Coronary artery (tissue), 2 donors: ENCODE measurements around the gene PRR14.

Source experiments
- DNase-seq: peaks from one replicate; pipeline ENCODE4 v3.0.0-alpha.2; 2017; ENCODE audit warnings: low spot score
- H3K27ac ChIP-seq, 2 donors: fragments of 200-600 bp; sonication (generic); one replicate each; pipeline ENCODE4 v1.5.1; 2016 to 2019
- H3K4me3 ChIP-seq: fragments of 200-600 bp; sonication (generic); 2 replicates; pipeline ENCODE4 v1.5.1; 2016; ENCODE audit warnings: mild to moderate bottlenecking, moderate library complexity
- TF ChIP-seq, protein P1 (sequence below): fragments of 200-600 bp; sonication (generic); IDR thresholded peaks from one replicate; pipeline ENCODE4 v1.5.1; 2019; ENCODE audit warnings: antibody characterized with exemption

The PRR14 gene

DNA sequence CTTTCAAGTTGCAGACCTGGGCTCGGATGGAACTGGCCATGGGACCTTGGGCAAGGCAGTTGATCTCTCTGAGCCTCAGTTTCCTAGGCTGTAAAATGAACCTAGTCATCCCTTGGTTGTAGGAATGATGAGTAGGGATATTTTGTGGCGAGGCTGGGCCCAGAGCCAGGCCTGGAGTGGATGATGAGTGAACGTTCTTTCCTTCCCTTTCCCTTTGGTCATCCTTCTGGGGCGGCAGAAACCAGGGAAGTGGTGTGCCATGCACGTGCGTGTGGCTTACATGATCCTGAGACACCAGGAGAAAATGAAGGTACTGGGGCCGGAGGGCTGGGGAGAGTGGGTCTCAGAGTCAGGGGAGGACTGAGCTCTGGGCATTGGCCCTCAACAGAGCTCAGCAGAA lies 15.9 kb downstream of the PRR14 start:
- no peak for DNase-seq
- TF ChIP-seq, protein P1, sequence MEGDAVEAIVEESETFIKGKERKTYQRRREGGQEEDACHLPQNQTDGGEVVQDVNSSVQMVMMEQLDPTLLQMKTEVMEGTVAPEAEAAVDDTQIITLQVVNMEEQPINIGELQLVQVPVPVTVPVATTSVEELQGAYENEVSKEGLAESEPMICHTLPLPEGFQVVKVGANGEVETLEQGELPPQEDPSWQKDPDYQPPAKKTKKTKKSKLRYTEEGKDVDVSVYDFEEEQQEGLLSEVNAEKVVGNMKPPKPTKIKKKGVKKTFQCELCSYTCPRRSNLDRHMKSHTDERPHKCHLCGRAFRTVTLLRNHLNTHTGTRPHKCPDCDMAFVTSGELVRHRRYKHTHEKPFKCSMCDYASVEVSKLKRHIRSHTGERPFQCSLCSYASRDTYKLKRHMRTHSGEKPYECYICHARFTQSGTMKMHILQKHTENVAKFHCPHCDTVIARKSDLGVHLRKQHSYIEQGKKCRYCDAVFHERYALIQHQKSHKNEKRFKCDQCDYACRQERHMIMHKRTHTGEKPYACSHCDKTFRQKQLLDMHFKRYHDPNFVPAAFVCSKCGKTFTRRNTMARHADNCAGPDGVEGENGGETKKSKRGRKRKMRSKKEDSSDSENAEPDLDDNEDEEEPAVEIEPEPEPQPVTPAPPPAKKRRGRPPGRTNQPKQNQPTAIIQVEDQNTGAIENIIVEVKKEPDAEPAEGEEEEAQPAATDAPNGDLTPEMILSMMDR, result no peak
- Histone ChIP-seq H3K4me3 (no peak overlapping the region), H3K27ac (no peak overlapping the region)

DNA sequence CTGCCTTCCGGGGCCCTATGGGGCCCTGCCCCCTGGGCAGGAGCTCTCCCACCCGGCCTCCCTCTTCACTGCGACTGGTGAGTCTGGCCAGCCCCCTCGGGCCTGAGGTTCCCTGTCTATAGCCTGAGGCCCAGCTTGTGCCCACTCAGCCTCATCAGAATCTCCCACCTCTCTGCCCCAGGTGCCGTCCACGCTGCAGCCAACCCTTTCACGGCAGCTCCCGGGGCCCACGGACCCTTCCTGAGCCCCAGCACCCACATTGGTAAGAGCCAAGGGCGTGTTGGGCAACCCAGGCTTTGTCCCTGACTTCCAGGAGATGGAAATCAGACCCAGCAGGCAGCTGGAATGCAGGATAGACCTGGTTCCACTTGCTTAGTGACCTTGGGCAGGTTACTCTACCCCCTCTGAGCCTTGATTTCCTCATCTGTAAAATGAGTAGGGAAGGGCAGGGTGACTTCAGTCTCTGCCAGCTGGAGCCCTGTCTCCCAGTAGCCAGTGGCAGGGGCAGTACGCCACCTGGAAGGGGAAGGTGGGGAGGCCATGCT lies 16.7 kb downstream of the PRR14 start:
- Histone ChIP-seq H3K4me3 (no peak overlapping the region), H3K27ac (no peak overlapping the region)
- DNase-seq, result no peak
- TF ChIP-seq, protein P1, result no peak

DNA sequence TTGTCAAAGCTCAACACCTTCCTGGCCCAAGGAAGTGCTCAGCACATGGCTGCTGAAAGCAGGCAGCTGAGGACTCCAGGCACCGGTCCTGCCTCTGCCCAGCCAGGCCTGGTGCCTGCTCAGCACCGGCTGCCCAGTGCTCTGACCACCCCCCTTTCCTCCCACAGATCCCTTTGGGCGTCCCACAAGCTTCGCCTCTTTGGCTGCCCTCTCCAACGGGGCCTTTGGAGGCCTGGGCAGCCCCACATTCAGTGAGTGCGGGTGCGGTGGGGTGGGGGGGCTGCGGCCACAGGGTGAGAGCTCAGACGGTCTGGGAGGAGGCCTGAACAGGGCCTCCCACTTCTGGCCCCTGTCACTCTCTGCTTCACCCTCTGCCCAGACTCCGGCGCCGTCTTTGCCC lies 17.6 kb downstream of the PRR14 start:
- TF ChIP-seq, protein P1, result no peak
- Histone ChIP-seq H3K4me3 (no peak overlapping the region), H3K27ac (no peak overlapping the region)
- DNase-seq, result no peak

DNA sequence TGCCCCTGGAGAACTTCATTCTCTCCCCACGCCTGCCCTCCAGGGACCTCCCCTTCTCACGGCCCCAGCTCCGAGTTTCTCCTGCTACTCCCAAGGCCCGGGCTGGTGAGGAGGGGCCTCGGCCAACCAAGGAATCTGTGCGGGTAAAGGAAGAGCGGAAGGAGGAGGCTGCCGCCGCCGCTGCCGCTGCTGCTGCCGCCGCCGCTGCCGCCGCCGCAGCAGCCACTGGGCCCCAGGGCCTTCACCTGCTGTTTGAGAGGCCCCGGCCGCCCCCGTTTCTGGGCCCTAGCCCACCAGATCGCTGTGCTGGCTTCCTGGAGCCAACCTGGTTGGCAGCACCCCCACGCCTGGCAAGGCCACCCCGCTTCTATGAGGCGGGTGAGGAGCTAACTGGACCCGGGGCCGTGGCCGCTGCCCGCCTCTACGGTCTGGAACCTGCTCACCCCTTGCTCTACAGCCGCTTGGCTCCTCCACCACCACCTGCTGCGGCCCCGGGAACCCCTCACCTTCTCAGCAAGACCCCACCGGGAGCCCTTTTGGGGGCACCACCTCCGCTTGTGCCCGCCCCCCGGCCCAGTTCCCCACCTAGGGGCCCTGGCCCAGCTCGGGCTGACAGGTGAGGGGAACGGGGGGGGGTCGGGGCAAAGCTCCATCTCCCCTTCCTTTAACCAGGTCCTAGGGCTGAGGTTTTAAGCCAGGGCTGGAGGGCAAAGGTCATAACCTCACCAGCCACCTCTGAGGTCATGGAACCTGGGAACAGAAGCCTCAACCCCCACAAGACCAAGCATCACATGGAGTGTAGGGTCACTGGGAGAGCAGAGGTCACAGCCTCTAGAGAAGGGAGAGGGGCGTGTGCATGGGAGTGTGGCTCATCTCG lies 18.5 kb downstream of the PRR14 start:
- TF ChIP-seq, protein P1, result no peak
- Histone ChIP-seq H3K4me3 (no peak overlapping the region), H3K27ac (no peak overlapping the region)
- no peak for DNase-seq

DNA sequence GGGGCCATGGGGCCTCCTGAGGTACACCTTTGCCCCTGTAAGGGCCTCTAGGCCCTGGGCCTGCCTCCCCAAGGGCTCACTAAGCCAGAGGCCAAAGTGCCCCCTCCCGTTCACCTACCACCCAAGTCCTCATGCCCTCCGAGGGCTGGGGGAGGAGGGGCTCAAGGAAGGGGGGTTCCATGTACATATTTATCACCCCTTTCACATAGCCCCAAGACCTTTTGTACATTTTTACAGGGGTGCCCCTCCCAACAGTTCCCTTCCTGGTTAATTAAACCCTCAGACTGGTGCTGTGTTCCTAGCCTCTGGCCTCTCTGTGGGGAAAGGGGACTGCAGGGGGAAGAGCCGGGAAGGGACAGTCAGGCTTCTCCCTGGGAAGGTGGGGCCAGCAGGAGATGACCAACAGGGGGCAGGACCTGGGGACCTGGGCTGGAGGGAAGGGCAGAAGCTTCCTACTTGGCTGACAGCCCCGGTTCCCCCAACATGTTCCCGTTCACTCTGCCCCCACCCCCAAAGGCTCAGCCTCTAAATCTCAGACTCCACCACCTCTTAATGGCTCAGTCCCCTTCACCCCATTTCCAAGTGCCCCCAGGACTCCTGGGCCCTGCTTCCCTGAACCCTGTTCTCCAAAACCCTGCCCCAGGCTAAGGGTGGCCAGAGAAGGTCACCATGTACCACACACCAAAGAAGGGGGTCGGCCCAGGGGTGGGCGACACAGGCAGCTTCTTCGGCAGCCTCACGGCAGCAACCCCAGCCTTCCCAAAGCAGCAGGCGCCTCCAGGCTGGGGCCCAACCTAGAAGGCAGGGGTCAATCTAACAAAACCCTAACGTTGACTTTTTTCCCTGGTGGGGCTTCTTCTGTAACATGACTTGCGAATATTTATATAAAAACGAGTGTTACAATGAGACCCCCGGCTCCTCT lies 19.4 kb downstream of the PRR14 start:
- Histone ChIP-seq H3K4me3 (no peak overlapping the region), H3K27ac (no peak overlapping the region)
- DNase-seq, result no peak
- TF ChIP-seq, protein P1, result no peak

DNA sequence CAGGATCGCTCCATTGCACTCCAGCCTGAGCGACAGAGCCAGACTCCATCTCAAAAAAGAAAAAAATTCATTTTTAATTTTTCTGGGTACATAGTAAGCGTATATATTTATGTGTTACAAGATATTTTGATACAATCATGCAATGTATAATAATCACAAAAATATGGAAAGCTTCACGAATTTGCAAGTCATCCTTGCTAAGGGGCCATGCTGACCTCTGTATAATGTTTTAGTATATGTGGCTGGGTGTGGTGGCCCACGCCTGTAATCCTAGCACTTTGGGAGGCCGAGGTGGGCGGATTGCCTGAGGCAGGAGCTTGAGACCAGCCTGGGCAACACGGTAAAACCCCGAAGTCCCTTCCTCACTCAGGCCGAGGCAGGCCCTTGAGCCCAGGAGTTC lies 24.4 kb downstream of the PRR14 start:
- TF ChIP-seq, protein P1, result no peak
- H3K4me3 ChIP-seq, result no peak overlapping the region

More for the DNA sequence above, 24.4 kb downstream of the PRR14 start:
- no peak overlapping the region for H3K27ac ChIP-seq
- no peak for DNase-seq
